Panc1 (cell line): ENCODE data around the gene ABL1. TPM values are rescaled to one million over a fixed set of nuclear protein-coding genes. Genes with fewer than 3 reads are reported as not detected.

Source experiments
- ATAC-seq: fragments of 200-7000 bp; cut with Tn5 transposase; 2 replicates; pipeline ENCODE4 v1.9.1; 2020; ENCODE audit warnings: mild to moderate bottlenecking, moderate library complexity
- BruUV-seq: library from RNA; stranded (reverse); fragments of 400-500 nt; replicated peaks from 2 replicates; lab custom pipeline; 2021; lab: Mats Ljungman, UMichigan
- CTCF ChIA-PET: fragments of 300-600 bp; sonication (Branson Sonifier 250); formaldehyde crosslinking; loops from one replicate; lab custom pipeline; 2022; ENCODE audit warnings: antibody characterized with exemption; lab: Charles Lee
- POLR2A ChIA-PET: fragments of 300-600 bp; sonication (Branson Sonifier 250); formaldehyde crosslinking; loops from one replicate; lab custom pipeline; 2022; ENCODE audit warnings: antibody characterized with exemption; lab: Charles Lee
- DNase-seq: peaks from one replicate; pipeline ENCODE4 v3.0.0-alpha.2; 2010; ENCODE audit warnings: low read depth, low spot score
- H3K27ac ChIP-seq: 2 replicates; pipeline ENCODE4 v1.5.1; 2011; ENCODE audit warnings: mild to moderate bottlenecking, low read length, inconsistent platforms
- H3K27me3 ChIP-seq: fragments of 200-500 bp; sonication (Bioruptor generic); 2 replicates; pipeline ENCODE4 v1.6.0; 2014; ENCODE audit warnings: low read length, inconsistent platforms; ENCODE audit not compliant: control insufficient read depth, insufficient read depth
- H3K36me3 ChIP-seq: fragments of 200-500 bp; sonication (Bioruptor generic); 2 replicates; pipeline ENCODE4 v1.5.1; 2014; ENCODE audit warnings: inconsistent platforms, mild to moderate bottlenecking, low read length, moderate library complexity; ENCODE audit not compliant: control insufficient read depth, insufficient read depth
- H3K4me1 ChIP-seq: 2 replicates; pipeline ENCODE4 v1.5.1; 2011; ENCODE audit warnings: inconsistent platforms, mild to moderate bottlenecking, low read length, moderate library complexity; ENCODE audit not compliant: control insufficient read depth, insufficient read depth
- H3K4me3 ChIP-seq, 2 experiments: 2 replicates each; pipeline ENCODE4 v1.5.1; 2011 to 2012; ENCODE audit warnings: low read depth in 2 of 2, low read length in 2 of 2, mild to moderate bottlenecking in 2 of 2, inconsistent platforms in 1 of 2, moderate library complexity in 1 of 2
- H3K9me3 ChIP-seq: fragments of 200-500 bp; sonication (Bioruptor generic); 2 replicates; pipeline ENCODE4 v1.5.1; 2014; ENCODE audit warnings: low read depth, mild to moderate bottlenecking, inconsistent platforms, low read length, moderate library complexity; ENCODE audit not compliant: control insufficient read depth, insufficient read depth
- POLR2AphosphoS5 ChIP-seq: IDR thresholded peaks from 2 replicates; pipeline ENCODE4 v1.6.1; 2012; ENCODE audit warnings: mild to moderate bottlenecking, low read depth, low read length, moderate library complexity
- SIN3A ChIP-seq: IDR thresholded peaks from 2 replicates; pipeline ENCODE4 v1.6.1; 2012; ENCODE audit warnings: low read depth, mild to moderate bottlenecking, low read length, moderate library complexity, borderline replicate concordance; ENCODE audit not compliant: insufficient read depth
- TCF7L2 ChIP-seq: IDR thresholded peaks from 2 replicates; pipeline ENCODE4 v1.6.1; 2011; ENCODE audit warnings: mild to moderate bottlenecking, low read depth, low read length, inconsistent platforms
- in situ Hi-C: cut with HindIII; loops from 2 replicates; pipeline ENCODE4 v1.10.0; 2016; ENCODE audit warnings: low sequenced_read_pairs, low pct_unique_long_range_greater_than_20kb
- intact Hi-C: fragments of 100-400 bp; cut with micrococcal nuclease; formaldehyde crosslinking; loops from one replicate; pipeline ENCODE4 v1.10.0; 2022; ENCODE audit not compliant: unreplicated experiment
- total RNA-seq: library from RNA; stranded (reverse); gene quantifications from one replicate; pipeline ENCODE4 v1.2.1, GENCODE V29; 2021; ENCODE audit not compliant: unreplicated experiment
- TF ChIP-seq, protein P1 (sequence below), 2 experiments: IDR thresholded peaks; 2 replicates each; pipeline ENCODE4 v1.6.1; 2011 to 2012; ENCODE audit warnings: low read depth in 2 of 2, control low read depth in 1 of 2, low read length in 1 of 2, mild to moderate bottlenecking in 1 of 2, moderate library complexity in 1 of 2; ENCODE audit not compliant: insufficient read depth in 1 of 2
- TF ChIP-seq, protein P2 (sequence below): fragments of 450-650 bp; IDR thresholded peaks from 2 replicates; pipeline ENCODE4 v1.5.1; 2017; ENCODE audit warnings: mild to moderate bottlenecking

ABL1 gene
- total RNA-seq, 1 experiment from 2014 or later, result 48.4 TPM

DNA sequence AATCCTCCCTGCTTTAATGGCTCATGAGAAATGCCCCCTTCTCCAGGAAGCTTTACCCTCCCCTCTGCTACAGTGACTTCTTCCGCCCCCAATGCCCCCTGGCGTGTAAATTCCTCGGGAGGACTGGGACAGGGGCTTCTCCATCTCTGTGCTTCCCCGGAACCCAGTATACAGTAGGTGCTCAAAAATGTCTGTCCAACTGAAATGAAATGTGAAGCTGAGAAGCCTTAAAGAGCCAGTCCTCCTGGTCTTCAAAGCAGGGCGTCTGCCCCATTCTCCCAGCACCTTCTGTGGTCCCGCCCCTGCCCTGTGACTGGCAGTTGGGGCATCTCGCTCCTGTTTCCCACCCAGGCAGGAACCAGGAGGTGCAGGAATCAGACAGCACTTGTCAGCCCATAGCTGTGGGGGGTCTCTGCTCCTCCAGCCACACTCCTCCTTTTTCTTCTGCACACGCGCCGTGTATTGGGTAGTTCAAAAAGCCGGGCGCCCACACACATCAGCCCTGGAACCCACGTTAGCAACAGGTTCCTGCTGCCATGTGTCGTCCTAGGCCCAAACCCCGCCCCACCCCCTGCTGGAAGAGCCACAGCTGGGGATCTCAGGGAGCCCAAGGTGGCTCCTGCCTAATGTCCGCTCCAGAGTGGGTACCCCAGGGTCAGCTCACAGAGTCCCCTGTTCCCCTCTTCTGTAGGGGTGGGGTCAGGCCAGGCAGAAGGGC lies 88.0 kb downstream of the ABL1 start:
- in situ Hi-C loops (no loop called here), intact Hi-C loops (no loop called here)
- no TSS peak for BruUV-seq
- H3K36me3 ChIP-seq, result no peaks in the 10 kb centered on the region
- H3K9me3 ChIP-seq, result no peaks in the 10 kb centered on the region
- ChIA-PET CTCF (no interaction called here), POLR2A (no interaction called here)
- TF ChIP-seq TCF7L2 (no peak), SIN3A (no peak), POLR2AphosphoS5 (no peak)
- TF ChIP-seq, protein P1, sequence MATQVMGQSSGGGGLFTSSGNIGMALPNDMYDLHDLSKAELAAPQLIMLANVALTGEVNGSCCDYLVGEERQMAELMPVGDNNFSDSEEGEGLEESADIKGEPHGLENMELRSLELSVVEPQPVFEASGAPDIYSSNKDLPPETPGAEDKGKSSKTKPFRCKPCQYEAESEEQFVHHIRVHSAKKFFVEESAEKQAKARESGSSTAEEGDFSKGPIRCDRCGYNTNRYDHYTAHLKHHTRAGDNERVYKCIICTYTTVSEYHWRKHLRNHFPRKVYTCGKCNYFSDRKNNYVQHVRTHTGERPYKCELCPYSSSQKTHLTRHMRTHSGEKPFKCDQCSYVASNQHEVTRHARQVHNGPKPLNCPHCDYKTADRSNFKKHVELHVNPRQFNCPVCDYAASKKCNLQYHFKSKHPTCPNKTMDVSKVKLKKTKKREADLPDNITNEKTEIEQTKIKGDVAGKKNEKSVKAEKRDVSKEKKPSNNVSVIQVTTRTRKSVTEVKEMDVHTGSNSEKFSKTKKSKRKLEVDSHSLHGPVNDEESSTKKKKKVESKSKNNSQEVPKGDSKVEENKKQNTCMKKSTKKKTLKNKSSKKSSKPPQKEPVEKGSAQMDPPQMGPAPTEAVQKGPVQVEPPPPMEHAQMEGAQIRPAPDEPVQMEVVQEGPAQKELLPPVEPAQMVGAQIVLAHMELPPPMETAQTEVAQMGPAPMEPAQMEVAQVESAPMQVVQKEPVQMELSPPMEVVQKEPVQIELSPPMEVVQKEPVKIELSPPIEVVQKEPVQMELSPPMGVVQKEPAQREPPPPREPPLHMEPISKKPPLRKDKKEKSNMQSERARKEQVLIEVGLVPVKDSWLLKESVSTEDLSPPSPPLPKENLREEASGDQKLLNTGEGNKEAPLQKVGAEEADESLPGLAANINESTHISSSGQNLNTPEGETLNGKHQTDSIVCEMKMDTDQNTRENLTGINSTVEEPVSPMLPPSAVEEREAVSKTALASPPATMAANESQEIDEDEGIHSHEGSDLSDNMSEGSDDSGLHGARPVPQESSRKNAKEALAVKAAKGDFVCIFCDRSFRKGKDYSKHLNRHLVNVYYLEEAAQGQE (IDR thresholded peaks at IDR 0.05; ENCODE audit: insufficient read depth in 1 of 2, low read depth in 2 of 2, low read length in 1 of 2), result no peak
- TF ChIP-seq, protein P2, sequence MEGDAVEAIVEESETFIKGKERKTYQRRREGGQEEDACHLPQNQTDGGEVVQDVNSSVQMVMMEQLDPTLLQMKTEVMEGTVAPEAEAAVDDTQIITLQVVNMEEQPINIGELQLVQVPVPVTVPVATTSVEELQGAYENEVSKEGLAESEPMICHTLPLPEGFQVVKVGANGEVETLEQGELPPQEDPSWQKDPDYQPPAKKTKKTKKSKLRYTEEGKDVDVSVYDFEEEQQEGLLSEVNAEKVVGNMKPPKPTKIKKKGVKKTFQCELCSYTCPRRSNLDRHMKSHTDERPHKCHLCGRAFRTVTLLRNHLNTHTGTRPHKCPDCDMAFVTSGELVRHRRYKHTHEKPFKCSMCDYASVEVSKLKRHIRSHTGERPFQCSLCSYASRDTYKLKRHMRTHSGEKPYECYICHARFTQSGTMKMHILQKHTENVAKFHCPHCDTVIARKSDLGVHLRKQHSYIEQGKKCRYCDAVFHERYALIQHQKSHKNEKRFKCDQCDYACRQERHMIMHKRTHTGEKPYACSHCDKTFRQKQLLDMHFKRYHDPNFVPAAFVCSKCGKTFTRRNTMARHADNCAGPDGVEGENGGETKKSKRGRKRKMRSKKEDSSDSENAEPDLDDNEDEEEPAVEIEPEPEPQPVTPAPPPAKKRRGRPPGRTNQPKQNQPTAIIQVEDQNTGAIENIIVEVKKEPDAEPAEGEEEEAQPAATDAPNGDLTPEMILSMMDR, result no peak
- peaks cover 6% of the 10 kb centered on the region for H3K4me1 ChIP-seq
- ATAC-seq (no peak), DNase-seq (no peak)
- no peak overlapping the region for H3K27ac ChIP-seq
- no peak overlapping the region for H3K4me3 ChIP-seq
- no peaks in the 10 kb centered on the region for H3K27me3 ChIP-seq

DNA sequence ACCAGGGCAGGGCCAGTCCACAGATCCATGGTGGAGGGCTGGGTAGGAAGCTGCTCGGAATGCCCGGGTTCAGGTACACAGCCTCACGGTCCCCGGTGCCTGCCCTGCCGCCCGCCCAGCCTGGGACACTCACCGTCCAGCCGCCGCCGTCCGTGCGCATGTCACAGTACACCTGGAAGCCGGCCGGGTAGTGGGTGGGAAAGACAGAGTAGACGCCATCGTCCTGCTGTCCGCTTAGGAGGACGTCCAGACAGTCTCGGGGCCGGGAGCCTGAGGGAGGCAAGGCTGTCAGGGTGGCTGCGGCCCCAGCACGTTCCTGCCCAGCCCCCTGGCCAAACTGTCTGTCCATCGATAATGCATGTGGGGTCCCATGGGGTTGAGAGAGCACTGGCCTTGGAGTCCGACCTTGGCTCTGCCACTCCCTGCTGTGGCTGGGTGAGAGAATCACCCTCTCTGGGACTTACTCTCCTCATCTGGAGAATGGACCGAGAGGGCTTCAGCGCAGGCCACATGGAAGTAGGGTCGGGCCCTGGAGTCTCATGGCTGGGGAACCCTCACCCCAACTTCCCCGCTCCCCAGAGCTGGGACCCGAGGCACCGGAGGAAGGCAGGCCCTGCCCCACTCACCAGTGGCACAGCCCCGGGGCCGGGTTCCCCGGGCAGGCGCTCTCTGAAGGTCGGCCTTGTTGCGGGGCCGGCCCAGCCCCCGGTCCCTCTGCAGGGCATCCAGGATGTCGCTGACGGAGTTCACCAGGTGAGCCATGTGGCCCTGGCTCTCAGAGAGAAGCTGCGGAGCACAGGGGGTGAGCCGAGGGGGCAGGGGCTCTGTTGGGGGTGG lies 88.8 kb downstream of the ABL1 start:
- H3K27me3 ChIP-seq, result no peaks in the 10 kb centered on the region
- no peak overlapping the region for H3K27ac ChIP-seq
- TF ChIP-seq, protein P2, result no peak
- TF ChIP-seq SIN3A, result no peak
- no peak for TF ChIP-seq POLR2AphosphoS5
- TF ChIP-seq, protein P1 (IDR thresholded peaks at IDR 0.05; ENCODE audit: insufficient read depth in 1 of 2, low read depth in 2 of 2, low read length in 1 of 2), result no peak
- no peak for TF ChIP-seq TCF7L2
- CTCF ChIA-PET, result no interaction called here
- no peak for ATAC-seq
- H3K36me3 ChIP-seq, result no peaks in the 10 kb centered on the region
- no peak for DNase-seq
- no peak overlapping the region for H3K4me3 ChIP-seq
- POLR2A ChIA-PET, result no interaction called here
- in situ Hi-C loops, result no loop called here
- H3K9me3 ChIP-seq, result no peaks in the 10 kb centered on the region
- peaks cover 12% of the 10 kb centered on the region for H3K4me1 ChIP-seq
- intact Hi-C loops, result no loop called here
- BruUV-seq, result no TSS peak
